Loucy (cell line): ENCODE results near the gene TMA7B.

Experiments
- H2AFZ ChIP-seq: fragments of 200-600 bp; sonication (generic); 2 replicates; pipeline ENCODE4 v1.6.0; 2016; ENCODE audit warnings: antibody characterized with exemption, mild to moderate bottlenecking, low read length, moderate library complexity
- H3F3A ChIP-seq: fragments of 200-600 bp; 2 replicates; pipeline ENCODE4 v1.6.0; 2016; ENCODE audit warnings: antibody characterized with exemption, low read depth, mild to moderate bottlenecking
- H3K27me3 ChIP-seq: fragments of 200-600 bp; sonication (generic); 2 replicates; pipeline ENCODE4 v1.6.1; 2014; ENCODE audit warnings: low read length, mild to moderate bottlenecking; ENCODE audit not compliant: insufficient read depth, poor library complexity, severe bottlenecking
- H3K36me3 ChIP-seq: fragments of 200-600 bp; sonication (generic); 2 replicates; pipeline ENCODE4 v1.6.1; 2016; ENCODE audit warnings: low read length; ENCODE audit not compliant: insufficient read depth
- H3K4me1 ChIP-seq: fragments of 200-600 bp; sonication (generic); 2 replicates; pipeline ENCODE4 v1.5.1; 2014; ENCODE audit warnings: low read length, mild to moderate bottlenecking; ENCODE audit not compliant: insufficient read depth, poor library complexity, severe bottlenecking
- H3K4me2 ChIP-seq: fragments of 200-600 bp; sonication (generic); 2 replicates; pipeline ENCODE4 v1.6.0; 2014; ENCODE audit warnings: antibody characterized with exemption, low read length, low read depth, mild to moderate bottlenecking; ENCODE audit not compliant: poor library complexity, severe bottlenecking
- H3K4me3 ChIP-seq: fragments of 200-600 bp; sonication (generic); 2 replicates; pipeline ENCODE4 v1.5.1; 2014; ENCODE audit warnings: low read length, mild to moderate bottlenecking, mixed read lengths; ENCODE audit not compliant: poor library complexity, severe bottlenecking
- H3K79me2 ChIP-seq: fragments of 200-600 bp; sonication (generic); 2 replicates; pipeline ENCODE4 v1.6.1; 2014; ENCODE audit warnings: low read length; ENCODE audit not compliant: insufficient read depth
- H3K9ac ChIP-seq: fragments of 200-600 bp; sonication (generic); 2 replicates; pipeline ENCODE4 v1.6.0; 2014; ENCODE audit warnings: mild to moderate bottlenecking, low read depth, low read length, moderate library complexity; ENCODE audit not compliant: poor library complexity, severe bottlenecking
- H3K9me2 ChIP-seq: fragments of 200-600 bp; sonication (generic); replicated peaks from 2 replicates; pipeline ENCODE4 v1.6.1; 2016; ENCODE audit warnings: low read depth, low read length, mixed read lengths
- H3K9me3 ChIP-seq: fragments of 200-600 bp; sonication (generic); 2 replicates; pipeline ENCODE4 v1.6.1; 2014; ENCODE audit warnings: mild to moderate bottlenecking, antibody characterized with exemption, low read length, low read depth; ENCODE audit not compliant: insufficient read depth
- H4K20me1 ChIP-seq: fragments of 200-600 bp; sonication (generic); 2 replicates; pipeline ENCODE4 v1.6.0; 2014; ENCODE audit warnings: antibody characterized with exemption, low read length, mild to moderate bottlenecking; ENCODE audit not compliant: insufficient read depth, poor library complexity, severe bottlenecking
- EZH2phosphoT487 ChIP-seq: fragments of 200-600 bp; IDR thresholded peaks from 2 replicates; pipeline ENCODE4 v1.6.1; 2018; ENCODE audit warnings: antibody characterized with exemption, mild to moderate bottlenecking, moderate library complexity, borderline replicate concordance
- TF ChIP-seq, protein P1 (sequence below): fragments of 200-600 bp; sonication (generic); conservative IDR thresholded peaks from 2 replicates; pipeline ENCODE4 v1.5.1; 2014; ENCODE audit warnings: mild to moderate bottlenecking, antibody characterized with exemption, low read length

TMA7B gene

DNA sequence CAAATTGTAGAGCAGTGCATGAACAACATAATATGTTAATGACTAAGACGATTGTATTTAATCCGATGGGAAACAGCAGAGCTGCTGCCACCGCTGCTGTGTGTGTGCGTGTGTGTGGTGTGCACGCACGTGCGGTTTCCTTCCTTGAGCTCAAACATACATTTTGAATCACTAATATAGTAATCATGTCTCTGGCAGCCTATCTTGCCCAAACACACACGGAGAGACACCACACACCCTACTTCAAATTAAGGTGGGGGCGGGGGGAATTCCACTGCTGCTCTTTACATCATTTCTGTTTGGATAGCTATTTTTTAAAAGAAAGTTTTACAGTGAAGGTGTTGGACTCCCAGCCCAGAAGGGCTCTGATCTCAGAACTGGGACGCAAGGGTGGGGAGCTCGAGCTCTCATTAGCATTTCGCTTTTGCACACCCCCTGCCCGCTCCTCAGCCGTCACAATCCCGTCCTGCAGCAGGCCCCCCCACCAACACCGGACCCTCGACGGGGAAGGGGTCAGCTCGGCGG lies 33.9 kb downstream of the TMA7B start:
- Histone ChIP-seq H3K79me2 (no peaks in the 10 kb centered on the region), H3K27me3 (no peaks in the 10 kb centered on the region), H3F3A (no peaks in the 10 kb centered on the region), H3K4me1 (peaks cover 6% of the 10 kb centered on the region), H2AFZ (no peak overlapping the region), H3K4me2 (no peak overlapping the region), H3K36me3 (no peaks in the 10 kb centered on the region), H3K9ac (no peak overlapping the region), H3K4me3 (no peak overlapping the region), H4K20me1 (no peaks in the 10 kb centered on the region), H3K9me2 (no peaks in the 10 kb centered on the region), H3K9me3 (no peaks in the 10 kb centered on the region)
- no peak for TF ChIP-seq EZH2phosphoT487
- TF ChIP-seq, protein P1, sequence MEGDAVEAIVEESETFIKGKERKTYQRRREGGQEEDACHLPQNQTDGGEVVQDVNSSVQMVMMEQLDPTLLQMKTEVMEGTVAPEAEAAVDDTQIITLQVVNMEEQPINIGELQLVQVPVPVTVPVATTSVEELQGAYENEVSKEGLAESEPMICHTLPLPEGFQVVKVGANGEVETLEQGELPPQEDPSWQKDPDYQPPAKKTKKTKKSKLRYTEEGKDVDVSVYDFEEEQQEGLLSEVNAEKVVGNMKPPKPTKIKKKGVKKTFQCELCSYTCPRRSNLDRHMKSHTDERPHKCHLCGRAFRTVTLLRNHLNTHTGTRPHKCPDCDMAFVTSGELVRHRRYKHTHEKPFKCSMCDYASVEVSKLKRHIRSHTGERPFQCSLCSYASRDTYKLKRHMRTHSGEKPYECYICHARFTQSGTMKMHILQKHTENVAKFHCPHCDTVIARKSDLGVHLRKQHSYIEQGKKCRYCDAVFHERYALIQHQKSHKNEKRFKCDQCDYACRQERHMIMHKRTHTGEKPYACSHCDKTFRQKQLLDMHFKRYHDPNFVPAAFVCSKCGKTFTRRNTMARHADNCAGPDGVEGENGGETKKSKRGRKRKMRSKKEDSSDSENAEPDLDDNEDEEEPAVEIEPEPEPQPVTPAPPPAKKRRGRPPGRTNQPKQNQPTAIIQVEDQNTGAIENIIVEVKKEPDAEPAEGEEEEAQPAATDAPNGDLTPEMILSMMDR, result no peak

DNA sequence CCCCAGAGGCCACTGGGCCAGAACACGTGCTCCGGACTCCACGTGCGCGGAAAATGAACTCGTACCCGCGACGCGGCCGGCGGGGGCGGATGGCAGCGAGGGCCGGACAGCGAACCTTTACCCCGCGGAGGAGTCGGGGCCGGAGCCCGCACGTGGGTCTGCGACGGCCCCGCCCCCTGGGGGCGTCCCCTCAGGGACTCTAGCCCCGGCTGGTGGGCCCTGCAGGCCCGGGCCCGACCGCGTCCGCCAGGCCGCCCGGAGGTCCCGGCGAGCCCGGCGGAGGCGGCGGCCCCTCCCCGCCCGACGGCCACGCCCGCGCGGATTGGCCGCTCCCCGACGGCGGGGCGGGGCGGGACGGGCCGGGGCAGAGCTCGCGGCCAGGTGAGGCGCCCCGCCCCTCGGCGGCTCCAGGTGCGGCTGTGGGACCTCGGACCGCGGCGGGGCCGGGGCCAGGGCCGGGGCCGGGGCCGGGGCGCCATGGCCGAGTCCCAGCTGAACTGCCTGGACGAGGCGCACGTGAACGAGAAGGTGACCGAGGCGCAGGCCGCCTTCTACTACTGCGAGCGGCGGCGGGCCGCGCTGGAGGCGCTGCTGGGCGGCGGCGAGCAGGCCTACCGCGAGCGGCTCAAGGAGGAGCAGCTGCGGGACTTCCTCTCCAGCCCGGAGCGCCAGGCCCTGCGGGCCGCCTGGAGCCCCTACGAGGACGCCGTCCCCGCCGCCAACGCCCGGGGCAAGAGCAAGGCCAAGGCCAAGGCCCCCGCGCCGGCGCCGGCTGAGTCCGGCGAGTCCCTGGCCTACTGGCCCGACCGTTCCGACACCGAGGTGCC lies 34.6 kb downstream of the TMA7B start, which contains the start of gene FAM83F:
FAM83F (plus strand) TSS at position 389 of the 827 bp plus-strand sequence; CDS start at position 478, 89 bp downstream.
- Histone ChIP-seq H3F3A (no peaks in the 10 kb centered on the region), H3K4me2 (no peak within 1 kb of the TSS), H3K9ac (no peak within 1 kb of the TSS), H3K27me3 (no peaks in the 10 kb centered on the region), H2AFZ (no peak within 1 kb of the TSS), H3K4me1 (peaks cover 6% of the 10 kb centered on the region), H3K9me3 (no peaks in the 10 kb centered on the region), H3K4me3 (no peak within 1 kb of the TSS), H3K9me2 (no peaks in the 10 kb centered on the region), H3K79me2 (no peaks in the 10 kb centered on the region), H4K20me1 (no peaks in the 10 kb centered on the region), H3K36me3 (no peaks in the 10 kb centered on the region)
- no peak for TF ChIP-seq EZH2phosphoT487
- TF ChIP-seq, protein P1, result no peak

DNA sequence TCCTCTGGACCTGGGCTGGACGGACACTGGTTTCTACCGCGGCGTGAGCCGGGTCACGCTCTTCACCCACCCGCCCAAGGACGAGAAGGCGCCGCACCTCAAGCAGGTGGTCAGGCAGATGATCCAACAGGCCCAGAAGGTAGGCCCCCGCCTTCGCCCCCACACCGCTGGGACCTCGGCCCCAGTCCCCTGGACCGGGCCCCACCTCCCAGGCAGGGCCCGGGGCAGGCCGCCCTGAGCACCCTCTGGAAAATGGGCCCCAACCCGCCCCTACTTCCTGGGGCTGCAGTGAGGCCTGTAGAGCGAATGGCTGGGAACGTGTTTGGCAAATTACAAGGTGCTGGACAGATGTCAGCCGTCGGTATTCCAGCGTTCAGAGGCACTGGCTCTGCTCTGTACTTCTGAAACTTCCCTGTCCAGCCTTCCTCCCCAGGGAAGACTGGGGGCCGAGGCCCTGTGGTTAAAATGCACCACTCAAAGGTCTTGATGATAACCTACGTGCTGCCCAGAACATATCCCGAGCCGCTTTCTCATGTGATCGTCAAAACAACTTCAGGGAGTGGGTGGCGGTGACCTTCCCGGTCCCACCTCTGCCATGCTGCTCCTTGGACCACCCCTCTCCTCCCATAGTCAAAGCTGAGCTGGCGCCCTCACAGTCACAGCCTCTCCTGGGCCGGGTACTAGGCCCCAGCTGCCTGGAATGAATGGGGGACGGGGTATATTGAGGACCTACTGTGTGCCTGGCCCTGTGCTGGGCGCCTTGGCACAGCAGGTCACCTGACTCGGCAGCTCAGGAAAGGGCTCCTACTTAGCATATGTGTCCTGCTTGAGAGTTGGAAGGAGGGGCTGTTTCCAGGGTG lies 35.4 kb downstream of the TMA7B start:
- Histone ChIP-seq H3K79me2 (no peaks in the 10 kb centered on the region), H3K36me3 (no peaks in the 10 kb centered on the region), H3K4me1 (peaks cover 6% of the 10 kb centered on the region), H3K9ac (no peak overlapping the region), H3K4me2 (no peak overlapping the region), H4K20me1 (no peaks in the 10 kb centered on the region), H2AFZ (no peak overlapping the region), H3K9me3 (no peaks in the 10 kb centered on the region), H3K4me3 (no peak overlapping the region), H3F3A (no peaks in the 10 kb centered on the region), H3K9me2 (no peaks in the 10 kb centered on the region), H3K27me3 (no peaks in the 10 kb centered on the region)
- no peak for TF ChIP-seq EZH2phosphoT487
- TF ChIP-seq, protein P1, result no peak
